ENCODE data around the gene ZFHX2.

GRCh38 chr14:23538785-23539184 is 12.8 kb downstream of the ZFHX2 start:
- TF ChIP-seq CTCF (IDR thresholded peaks at IDR 0.05; ENCODE audit: low read length) = no peak
- no peak for TF ChIP-seq EZH2 (IDR thresholded peaks at IDR 0.05; ENCODE audit: borderline replicate concordance, low read length)
